ENCODE data around the gene A3GALT2.

A3GALT2 gene

GRCh38 chr1:33273961-33274371 lies 46.9 kb downstream of the A3GALT2 start:
- no peak for TF ChIP-seq CTCF (conservative IDR thresholded peaks at IDR 0.05; ENCODE audit: low read depth)
- CTCF ChIA-PET: no interaction called here
- DNase-seq (ENCODE audit: low spot score): no peak
- POLR2A ChIA-PET (ENCODE audit: low non-redundant PET): no interaction called here
- H3K27ac ChIP-seq: no peak overlapping the region

DNA sequence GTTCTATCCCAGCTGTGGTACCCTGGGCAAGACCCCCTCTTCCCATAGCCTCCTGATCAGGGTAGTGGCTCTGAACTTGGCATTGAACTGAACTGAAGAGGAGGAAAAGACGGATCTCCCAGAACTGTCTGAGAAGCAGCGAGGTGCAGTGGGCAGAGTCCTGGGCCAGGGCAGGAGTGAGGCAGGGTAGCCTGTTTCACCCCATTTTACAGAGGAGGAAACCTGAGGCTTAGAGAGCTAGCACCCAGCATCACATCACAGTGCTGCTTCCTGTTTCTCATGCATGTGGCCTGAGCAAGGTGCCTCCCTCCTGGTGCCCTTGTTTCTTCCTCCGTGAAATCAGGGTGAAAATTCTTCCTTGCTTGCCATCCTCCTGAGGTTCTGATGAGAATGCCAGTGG lies 47.5 kb downstream of the A3GALT2 start:
- no peak for TF ChIP-seq CTCF (conservative IDR thresholded peaks at IDR 0.05; ENCODE audit: low read depth)
- ChIA-PET CTCF (no interaction called here), POLR2A (ENCODE audit: low non-redundant PET) (no interaction called here)
- H3K27ac ChIP-seq: no peak overlapping the region
- DNase-seq (ENCODE audit: low spot score): no peak

- TF ChIP-seq CTCF (conservative IDR thresholded peaks at IDR 0.05; ENCODE audit: low read depth): no peak
- no peak for DNase-seq (ENCODE audit: low spot score)
- ChIA-PET POLR2A (ENCODE audit: low non-redundant PET) (no interaction called here), CTCF (interaction anchor here (0.5 kb wide), 1 partner anchor 115 kb away, joined by 3 read pairs; no protein-coding TSS in a partner anchor)
- H3K27ac ChIP-seq: peak overlapping the region; percentile 7; the same call in 1 of the 2 replicates
Measured at GRCh38 chr1:33272930-33273329, 48.0 kb downstream of the A3GALT2 start.

DNA sequence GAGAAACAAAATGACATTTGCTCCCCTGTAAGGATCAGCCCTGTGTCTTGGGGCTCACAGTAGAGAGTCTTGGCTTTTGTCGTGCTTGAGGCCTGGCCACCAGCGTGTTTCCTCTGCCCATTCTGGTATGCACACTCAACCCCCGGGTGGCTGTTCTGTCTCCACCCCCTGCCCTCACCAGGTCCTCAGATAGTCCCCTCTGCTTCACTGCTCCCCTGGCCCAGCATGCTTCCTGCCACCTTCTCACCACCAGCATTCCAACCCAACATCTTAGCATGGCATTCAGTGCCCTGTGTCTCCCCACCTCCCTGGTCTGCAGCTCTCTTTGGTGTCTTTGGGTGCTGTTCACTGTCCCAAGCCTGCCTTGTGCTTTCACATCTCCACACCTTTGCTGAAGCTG lies 48.4 kb downstream of the A3GALT2 start:
- H3K27ac ChIP-seq: peak overlapping the region; percentile 7; the same call in 1 of the 2 replicates
- ChIA-PET POLR2A (ENCODE audit: low non-redundant PET) (no interaction called here), CTCF (interaction anchor here (0.5 kb wide), 2 partner anchors 39 to 115 kb away, joined by 3 read pairs; no protein-coding TSS in a partner anchor)
- no peak for TF ChIP-seq CTCF (conservative IDR thresholded peaks at IDR 0.05; ENCODE audit: low read depth)
- no peak for DNase-seq (ENCODE audit: low spot score)

- no peak for DNase-seq (ENCODE audit: low spot score)
- ChIA-PET POLR2A (ENCODE audit: low non-redundant PET) (interaction anchor here (0.5 kb wide), 1 partner anchor 90 kb away, joined by 3 read pairs; the partner anchor contains the start of gene TRIM62), CTCF (interaction anchor here (0.5 kb wide), 1 partner anchor 38 kb away, joined by 3 read pairs; no protein-coding TSS in a partner anchor)
- TF ChIP-seq CTCF (conservative IDR thresholded peaks at IDR 0.05; ENCODE audit: low read depth): no peak
- no peak overlapping the region for H3K27ac ChIP-seq
Measured at GRCh38 chr1:33271666-33272505, 49.0 kb downstream of the A3GALT2 start.

GRCh38 chr1:33270808-33271465 lies 50.0 kb downstream of the A3GALT2 start:
- ChIA-PET POLR2A (ENCODE audit: low non-redundant PET) (no interaction called here), CTCF (interaction anchor here (0.6 kb wide), 1 partner anchor 25 kb away, joined by 3 read pairs; no protein-coding TSS in a partner anchor)
- H3K27ac ChIP-seq: no peak overlapping the region
- DNase-seq (ENCODE audit: low spot score): no peak
- TF ChIP-seq CTCF (conservative IDR thresholded peaks at IDR 0.05; ENCODE audit: low read depth): no peak

All from RWPE1 (cell line).